Heart left ventricle (tissue), 16 donors: ENCODE results near the gene CXCL10. TPM values are rescaled to one million over a fixed set of nuclear protein-coding genes. Genes with fewer than 3 reads are reported as not detected.

Source experiments
- ATAC-seq, 4 donors: fragments of 200-7000 bp; cut with Tn5 transposase; one replicate each; pipeline ENCODE4 v1.9.1; 2020 to 2022; ENCODE audit warnings: moderate library complexity in 4 of 4, mild to moderate bottlenecking in 3 of 4, moderate number of reproducible peaks in 1 of 4
- DNase-seq, 5 donors: peaks; one replicate each; pipeline ENCODE4 v3.0.0-alpha.2; 2020
- H3K27ac ChIP-seq, 12 donors: fragments of 200-600 bp; sonication (generic) in 4 of 12; one replicate each; pipeline versions ENCODE4 v1.5.0 to v1.8.0; 2016 to 2022; ENCODE audit warnings: mild to moderate bottlenecking in 2 of 12
- H3K27me3 ChIP-seq, 9 donors: fragments of 200-600 bp; sonication (generic) in 2 of 9; one replicate each; pipeline versions ENCODE4 v1.5.1 to v1.8.0; 2016 to 2022; ENCODE audit warnings: mild to moderate bottlenecking in 3 of 9
- H3K36me3 ChIP-seq, 9 donors: fragments of 200-600 bp; sonication (generic) in 2 of 9; one replicate each; pipeline versions ENCODE4 v1.5.0 to v1.8.0; 2018 to 2022; ENCODE audit warnings: mild to moderate bottlenecking in 2 of 9
- H3K4me1 ChIP-seq, 12 donors: fragments of 200-600 bp; sonication (generic) in 4 of 12; one replicate each; pipeline versions ENCODE4 v1.5.0 to v1.8.0; 2016 to 2022; ENCODE audit warnings: mild to moderate bottlenecking in 3 of 12
- H3K4me3 ChIP-seq, 12 donors: fragments of 200-600 bp; sonication (generic) in 4 of 12; one replicate each; pipeline versions ENCODE4 v1.5.0 to v1.8.0; 2017 to 2022; ENCODE audit warnings: mild to moderate bottlenecking in 9 of 12, moderate library complexity in 4 of 12
- H3K9me3 ChIP-seq, 12 donors: fragments of 200-600 bp; sonication (generic) in 4 of 12; one replicate each; pipeline versions ENCODE4 v1.5.0 to v1.8.0; 2016 to 2022; ENCODE audit warnings: mild to moderate bottlenecking in 1 of 12
- CTCF ChIP-seq, 12 donors: fragments of 200-600 bp; sonication (generic) in 4 of 12; IDR thresholded peaks; one replicate each; pipeline versions ENCODE4 v1.5.0 to v1.8.0; 2018 to 2022; ENCODE audit warnings: antibody characterized with exemption in 12 of 12, mild to moderate bottlenecking in 5 of 12
- POLR2A ChIP-seq, 2 donors: fragments of 450-650 bp; IDR thresholded peaks; one replicate each; pipeline ENCODE4 v1.6.1; 2017; ENCODE audit warnings: antibody characterized with exemption in 2 of 2, mild to moderate bottlenecking in 2 of 2, moderate library complexity in 2 of 2
- WGBS, 4 donors: extraction: QIAGEN DNeasy Blood & Tissue Kit in 2 of 4; methylation state at CpG; one replicate each; pipeline versions ENCODE4 v1.1.5 to v1.1.7; 2013 to 2018; 5-methylcytosine and 5-hydroxymethylcytosine counted together
- intact Hi-C, 10 donors: fragments of 100-400 bp; cut with DNase I; formaldehyde crosslinking; loops; one replicate each; pipeline versions ENCODE4 v1.11.1 to v1.14.2; 2022
- polyA plus RNA-seq, 2 donors: library from polyadenylated mRNA; stranded (reverse); fragments of 200-250 nt; gene quantifications; one replicate each; pipeline ENCODE4 v1.2.3, GENCODE V29; 2013
- total RNA-seq, 9 donors: library from RNA; depleted of rRNA in 2 of 9; stranded (reverse); fragments of >200 nt in 2 of 9; fragmentation: NEBNext Ultra II Directional in 3 of 9; extraction: Animal tissue kit (Norgen Biotek cat#: 25700) in 3 of 9; gene quantifications; one replicate each; pipeline versions ENCODE4 v1.1.0 to v1.2.4, GENCODE V29; 2016 to 2023
- donor health status: ischemic (EF 13 %, LVEDD 7.1; RV severe dilation, severe dysfunction).
- donor health status: healthy with polysubstance abuse.
- donor health status: DM: no; HTN: yes; CAD: no.
- donor health status: DM: no; HTN: no; CAD: no.
- donor health status: ischemic (EF 25% LVEDD 6.9; RV normal size, moderate dysfunction).
- donor health status: ischemic (EF 25% LVEDD 5.7; RV mildly dilated, moderate dysfunction).
- donor health status: healthy.
- donor health status: DM: yes; HTN: yes; CAD: no.
- donor health status: ischemic (EF 35%, LVEDD 5.7; RV mildly dilated, moderate dysfunction).
- donor health status: nonischemic (EF 11% LVEDD 7.7; RV severe dilation, severe dysfunction).
- donor health status: DM: yes; HTN: yes; CAD: no.
- donor health status: PGD.
- donor health status: ischemic (EF 29% LVEDD 5.4; RV normal size, mild dysfunction).
- donor health status: nonischemic (EF 23%, LVEDD 6.1; RV moderate dilation, normal function).

Gene CXCL10
- total and polyA plus RNA-seq, 11 donors, result 0.10 to 252 (median 0.64) TPM; not detected in 3

DNA sequence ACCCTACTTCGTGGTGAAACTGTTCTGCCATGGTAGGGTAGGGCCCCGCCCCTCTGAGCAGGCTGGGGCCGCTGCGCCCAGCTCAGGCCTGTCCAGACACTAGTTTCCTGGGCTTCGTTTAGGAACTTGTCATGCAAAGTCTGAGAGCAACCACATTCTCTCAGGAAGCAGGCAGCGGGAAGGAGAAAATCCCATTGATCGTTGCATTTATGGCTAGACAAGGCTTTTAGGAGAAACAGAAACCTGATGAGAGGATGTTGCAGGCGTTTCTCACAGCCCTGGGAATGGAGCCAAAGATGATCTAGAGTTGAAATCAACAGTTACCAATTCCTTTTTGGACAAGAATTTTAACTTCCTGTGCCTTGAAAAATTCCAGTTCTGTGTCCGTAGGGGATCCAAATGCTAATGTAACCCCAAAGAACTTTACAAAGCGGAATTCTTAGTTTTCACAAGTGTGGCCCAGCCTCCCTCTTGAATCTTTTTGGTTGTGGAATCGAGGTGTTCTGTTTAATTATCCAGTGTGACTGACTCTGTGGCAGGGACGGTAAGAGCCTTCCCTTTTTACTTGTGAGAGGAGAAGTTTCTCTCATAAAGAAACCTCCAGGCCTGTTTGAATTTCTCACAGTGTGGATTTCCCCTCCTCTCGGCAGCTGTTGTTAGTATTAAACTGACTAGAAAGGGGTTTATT is 11.5 kb downstream of the CXCL10 start:
- 33 to 50% (median 38%) methylated on average over 13 of the region's 13 CpGs for WGBS, 4 donors
- intact Hi-C loops, result loop anchor here in 1 of 10 donors (5.0 kb wide), 1 partner anchor 200 kb away; the partner anchor contains the start of gene SCARB2
- DNase-seq (peak in 3 of 5 donors; percentile 36 to 72 (median 55)), ATAC-seq (peak; percentile 20 to 80 (median 74))
- no peaks in the 10 kb centered on the region for H3K9me3 ChIP-seq
- H3K36me3 ChIP-seq, result no peaks in the 10 kb centered on the region
- H3K27me3 ChIP-seq, result no peaks in the 10 kb centered on the region
- no peak for TF ChIP-seq CTCF (IDR thresholded peaks at IDR 0.05)
- TF ChIP-seq POLR2A (IDR thresholded peaks at IDR 0.05), result no peak
- H3K4me1 ChIP-seq, result peaks cover 0 to 46% (median 6%) of the 10 kb centered on the region in 12 donors
- peak overlapping the region in 9 of 12 donors; percentile 1 to 41 (median 16) for H3K4me3 ChIP-seq
- H3K27ac ChIP-seq, result peak overlapping the region; percentile 65 to 92 (median 81)

DNA sequence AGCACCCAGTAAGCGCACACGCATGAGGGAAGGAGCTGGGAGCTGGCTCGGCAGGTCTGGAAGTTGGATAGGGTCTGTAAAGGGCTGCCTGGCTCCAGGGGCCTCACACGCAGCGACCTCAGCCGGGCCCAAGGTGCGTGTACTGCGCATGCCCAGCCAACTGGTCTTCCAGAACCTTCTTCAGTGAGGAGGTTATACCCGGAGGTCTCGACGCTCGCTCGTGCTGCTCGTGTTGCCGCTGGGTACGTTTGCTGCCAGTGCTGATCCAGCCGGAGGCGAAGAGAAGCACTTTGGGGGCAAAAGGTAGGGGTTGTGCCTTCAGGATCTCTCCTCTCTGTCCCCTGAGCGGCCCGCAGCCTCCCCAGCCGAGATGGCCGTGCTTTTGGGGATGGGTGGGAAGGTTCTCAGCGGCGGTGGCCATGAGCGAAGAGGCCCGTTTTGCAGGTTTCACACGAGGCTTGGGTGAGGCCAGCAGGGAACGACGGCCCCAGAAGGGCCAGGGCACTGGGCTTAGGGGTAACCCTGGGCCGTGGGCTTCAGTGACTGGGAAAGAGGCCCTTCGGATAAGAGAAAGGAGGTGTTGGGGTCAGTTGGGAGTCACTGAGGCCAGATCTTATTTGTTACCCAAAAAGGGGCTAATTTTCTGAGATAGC is 12.2 kb downstream of the CXCL10 start:
- intact Hi-C loops, result loop anchor here in 1 of 10 donors (5.0 kb wide), 1 partner anchor 201 kb away; the partner anchor contains the start of gene SCARB2
- Histone ChIP-seq H3K36me3 (no peaks in the 10 kb centered on the region), H3K27me3 (no peaks in the 10 kb centered on the region), H3K27ac (peak overlapping the region; percentile 65 to 92 (median 81)), H3K4me1 (peaks cover 0 to 46% (median 6%) of the 10 kb centered on the region in 12 donors), H3K4me3 (peak overlapping the region in 9 of 12 donors; percentile 1 to 41 (median 16)), H3K9me3 (no peaks in the 10 kb centered on the region)
- WGBS, 4 donors, result 95 to 96% (median 96%) methylated on average over 30 to 31 of the region's 31 CpGs
- DNase-seq, result no peak
- TF ChIP-seq POLR2A (IDR thresholded peaks at IDR 0.05) (no peak), CTCF (IDR thresholded peaks at IDR 0.05) (no peak)
- peak in 2 of 4 donors; percentile 4 to 22 for ATAC-seq

- intact Hi-C loops, result loop anchor here in 1 of 10 donors (5.0 kb wide), 1 partner anchor 202 kb away; the partner anchor contains the start of gene SCARB2
- no peak for TF ChIP-seq CTCF (IDR thresholded peaks at IDR 0.05)
- TF ChIP-seq POLR2A (IDR thresholded peaks at IDR 0.05), result no peak
- Histone ChIP-seq H3K4me3 (no peak overlapping the region), H3K9me3 (no peaks in the 10 kb centered on the region), H3K27me3 (no peaks in the 10 kb centered on the region), H3K4me1 (peaks cover 0 to 43% (median 6%) of the 10 kb centered on the region in 12 donors), H3K36me3 (no peaks in the 10 kb centered on the region), H3K27ac (peak overlapping the region in 1 of 12 donors; percentile 92)
- 96 to 99% (median 97%) methylated on average over 13 of the region's 13 CpGs for WGBS, 4 donors
- DNase-seq (no peak), ATAC-seq (no peak)
Measured at GRCh38 chr4:76010576-76010975, 12.7 kb downstream of the CXCL10 start.

GRCh38 chr4:76009311-76009710 is 14.0 kb downstream of the CXCL10 start:
- no peaks in the 10 kb centered on the region for H3K9me3 ChIP-seq
- H3K27me3 ChIP-seq, result no peaks in the 10 kb centered on the region
- DNase-seq (no peak), ATAC-seq (no peak)
- no peak overlapping the region for H3K4me3 ChIP-seq
- peaks cover 0 to 34% (median 6%) of the 10 kb centered on the region in 12 donors for H3K4me1 ChIP-seq
- WGBS, 4 donors, result 70 to 86% (median 83%) methylated on average over 5 of the region's 5 CpGs
- H3K36me3 ChIP-seq, result no peaks in the 10 kb centered on the region
- TF ChIP-seq POLR2A (IDR thresholded peaks at IDR 0.05) (no peak), CTCF (IDR thresholded peaks at IDR 0.05) (no peak)
- H3K27ac ChIP-seq, result no peak overlapping the region
- intact Hi-C loops, result no loop called here
